ENCODE results near the gene PIK3CA.

The PIK3CA gene

DNA sequence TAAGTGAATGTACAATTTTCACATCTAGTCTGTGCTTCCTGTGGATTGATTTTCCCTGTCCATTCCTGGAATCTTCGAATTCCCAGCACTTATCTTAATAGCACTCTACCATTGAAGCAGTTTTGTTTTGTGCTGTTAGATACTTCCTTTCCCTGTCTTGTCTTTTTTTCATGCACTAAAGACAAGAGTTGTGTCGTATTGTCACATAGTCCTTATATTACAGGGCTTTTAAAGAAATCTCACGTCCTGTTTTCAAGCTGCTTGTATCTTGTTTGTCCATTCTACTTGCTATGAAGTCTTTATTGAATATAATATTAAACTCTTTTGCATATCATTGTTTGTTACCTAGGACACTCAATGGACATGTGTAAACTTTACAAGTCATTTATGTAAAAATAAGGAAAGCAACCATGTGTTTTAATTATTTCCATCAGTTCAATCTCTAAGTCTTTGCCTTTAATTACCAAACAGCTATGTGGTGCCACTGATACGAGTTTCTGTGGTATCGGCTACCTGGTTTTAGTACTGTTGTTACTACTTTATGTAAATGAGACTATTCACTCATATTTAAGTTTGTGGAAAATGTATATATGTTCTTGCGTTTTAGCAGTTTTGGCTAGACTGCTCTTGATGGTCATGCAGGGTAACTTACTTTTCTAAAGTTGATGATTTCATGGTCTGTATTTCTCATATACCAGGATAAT, 10.3 kb downstream of the PIK3CA start:
- DNase-seq = no peak

DNA sequence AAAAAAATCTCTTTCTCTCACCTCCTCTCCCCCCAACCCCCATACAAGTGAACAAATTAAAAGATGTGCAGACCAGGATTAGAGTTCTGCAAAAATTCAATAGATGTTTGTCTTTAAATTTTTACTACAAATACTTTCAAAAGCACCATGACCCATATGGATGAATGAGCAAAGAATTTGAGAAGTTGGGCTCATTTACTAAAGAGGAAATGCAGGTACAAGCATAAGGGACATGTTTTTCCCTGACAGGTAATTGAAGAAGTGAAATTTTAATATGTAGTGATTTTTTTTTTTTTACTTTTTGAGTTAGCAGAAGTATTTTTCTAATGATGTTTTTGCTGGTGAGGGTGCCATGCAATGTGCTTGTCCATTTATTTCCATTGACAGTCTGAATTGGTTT, 15.3 kb downstream of the PIK3CA start:
- DNase-seq = no peak

DNA sequence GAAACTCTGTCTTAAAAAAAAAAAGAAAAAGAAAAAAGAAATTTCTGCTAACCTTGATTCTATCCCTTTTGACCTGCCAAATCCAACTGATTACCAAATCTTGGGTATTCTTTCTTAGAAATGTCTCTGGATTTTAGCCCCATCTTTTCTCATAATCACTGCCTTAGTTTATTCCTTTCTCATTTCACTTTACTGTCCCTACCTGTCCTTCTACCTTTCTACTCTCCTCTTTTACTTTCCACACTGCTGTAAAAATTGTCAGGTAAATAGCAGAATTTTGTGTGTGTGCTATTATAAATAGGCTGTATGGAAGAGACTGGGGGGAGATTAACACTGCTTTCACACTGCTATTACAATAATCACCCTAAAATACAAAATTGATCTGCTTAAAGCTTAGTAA, 16.7 kb downstream of the PIK3CA start:
- no peak for DNase-seq

DNA sequence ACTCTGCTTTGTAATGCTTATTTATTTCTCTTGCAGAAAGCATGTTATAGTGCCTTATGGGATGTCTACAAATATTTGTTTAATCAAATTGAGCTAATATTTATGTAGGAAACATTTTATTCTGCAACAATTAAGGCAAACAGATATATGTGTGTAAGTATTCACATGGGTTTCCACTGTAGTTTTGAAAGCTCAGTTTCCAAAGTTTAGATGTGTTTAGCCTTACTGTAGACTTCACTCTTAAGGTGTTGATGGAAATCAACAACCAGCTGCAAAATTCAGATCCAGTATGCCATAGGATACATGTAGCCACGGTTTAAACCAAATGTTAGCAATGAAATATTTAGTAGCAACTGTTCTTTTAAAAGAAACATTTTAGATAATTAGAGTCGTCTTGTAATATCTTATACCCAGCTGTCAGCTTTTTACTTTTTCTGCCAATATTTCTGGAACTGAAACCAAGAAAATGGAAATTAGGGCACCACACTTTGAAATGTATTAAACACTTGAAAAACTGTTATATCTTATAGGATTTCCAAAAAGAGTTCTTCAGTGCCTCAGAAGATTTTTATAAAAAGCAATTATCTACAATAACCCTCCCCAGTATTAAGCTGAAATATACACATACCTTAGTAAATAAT, 18.5 kb downstream of the PIK3CA start:
- no peak for DNase-seq

DNA sequence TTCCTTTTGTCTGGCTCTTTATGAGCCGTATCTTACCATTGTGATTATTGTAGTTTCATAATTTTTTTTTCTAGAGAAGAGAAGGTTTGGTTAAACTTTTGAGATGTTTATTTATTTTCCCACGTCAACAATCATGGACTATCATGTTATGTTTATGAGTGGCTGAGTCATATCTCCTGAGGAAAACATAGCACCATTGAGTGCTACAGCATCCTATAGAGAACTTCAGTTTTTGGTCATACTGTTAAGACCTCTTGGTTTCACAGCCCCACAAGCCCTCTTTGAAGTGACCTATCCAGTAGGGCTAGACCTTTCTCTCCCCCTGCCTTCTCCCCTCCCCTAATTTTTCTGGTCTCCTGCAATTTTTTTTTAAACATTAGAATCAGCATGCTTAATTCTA, 20.8 kb downstream of the PIK3CA start:
- DNase-seq = no peak

DNA sequence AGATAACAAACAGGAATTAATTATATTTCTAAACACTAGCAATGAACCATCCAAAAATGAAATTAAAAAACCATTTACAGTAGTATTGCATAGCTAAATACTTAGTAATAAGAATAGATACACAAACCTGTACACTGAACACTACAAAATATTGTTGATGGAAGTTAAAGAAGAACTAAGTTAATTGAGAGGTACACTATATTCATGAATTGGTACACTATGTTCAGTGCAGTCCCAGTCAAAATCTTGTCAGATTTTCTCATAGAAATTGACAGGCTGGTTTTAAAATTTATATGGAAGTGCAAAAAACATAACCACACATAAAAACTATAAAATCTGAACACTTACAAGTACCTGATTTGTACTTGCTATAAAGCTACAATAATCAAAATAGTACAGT, 24.4 kb downstream of the PIK3CA start:
- no peak for DNase-seq

DNA sequence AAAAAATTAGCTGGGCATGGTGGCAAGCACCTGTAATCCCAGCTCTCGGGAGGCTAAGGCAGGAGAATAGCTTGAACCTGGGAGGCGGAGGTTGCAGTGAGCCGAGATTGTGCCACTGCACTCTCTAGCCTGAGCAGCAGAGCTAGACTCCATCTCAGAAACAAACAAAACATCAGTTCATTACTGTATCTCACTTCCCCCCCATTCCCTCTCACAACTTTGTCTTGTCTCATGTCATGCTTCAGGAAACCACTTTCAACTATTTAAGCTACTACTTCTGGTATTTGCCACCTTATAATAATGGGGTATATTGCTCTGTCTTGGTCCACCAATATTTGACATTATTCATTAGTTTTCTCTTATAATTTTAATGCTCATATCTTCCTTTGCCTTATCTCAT, 26.2 kb downstream of the PIK3CA start:
- DNase-seq = no peak

DNA sequence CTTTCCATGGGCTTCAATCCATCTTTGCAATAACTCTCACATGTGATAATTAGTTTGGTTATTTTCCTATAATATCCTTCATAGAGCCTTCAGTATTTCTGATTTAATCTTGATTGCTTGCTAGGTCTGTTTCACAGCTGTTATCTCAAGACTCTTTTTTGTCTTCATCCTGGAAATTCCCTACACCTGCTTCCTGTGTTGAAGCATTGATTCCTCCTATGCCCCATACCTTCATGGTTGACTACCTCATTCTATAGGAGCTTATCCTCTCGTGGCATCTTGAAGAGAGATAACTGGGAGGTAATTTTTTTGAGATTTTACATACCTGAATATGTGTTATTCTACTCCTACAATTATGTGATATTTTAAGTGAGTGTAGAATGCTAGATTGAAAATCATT, 26.7 kb downstream of the PIK3CA start:
- DNase-seq = no peak

DNA sequence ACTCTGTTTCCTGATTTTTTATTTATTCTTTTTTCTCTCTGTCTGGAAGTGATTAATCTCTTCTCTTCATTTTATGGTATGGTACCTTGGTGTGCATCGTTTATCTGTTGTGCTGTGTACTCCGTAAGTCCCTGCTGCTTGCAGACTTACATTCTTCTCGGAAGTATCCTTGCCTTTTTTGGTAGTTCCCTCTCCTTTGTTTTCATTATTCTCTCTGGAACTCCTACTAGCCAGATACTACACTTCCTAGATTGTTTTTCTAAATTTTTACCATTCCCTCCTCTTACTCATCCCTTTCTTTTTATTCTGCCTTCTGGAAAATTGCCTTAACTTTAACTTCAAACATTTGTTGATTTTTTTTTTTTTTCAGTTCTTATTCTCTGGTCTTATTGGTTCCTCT, 27.2 kb downstream of the PIK3CA start:
- no peak for DNase-seq

DNA sequence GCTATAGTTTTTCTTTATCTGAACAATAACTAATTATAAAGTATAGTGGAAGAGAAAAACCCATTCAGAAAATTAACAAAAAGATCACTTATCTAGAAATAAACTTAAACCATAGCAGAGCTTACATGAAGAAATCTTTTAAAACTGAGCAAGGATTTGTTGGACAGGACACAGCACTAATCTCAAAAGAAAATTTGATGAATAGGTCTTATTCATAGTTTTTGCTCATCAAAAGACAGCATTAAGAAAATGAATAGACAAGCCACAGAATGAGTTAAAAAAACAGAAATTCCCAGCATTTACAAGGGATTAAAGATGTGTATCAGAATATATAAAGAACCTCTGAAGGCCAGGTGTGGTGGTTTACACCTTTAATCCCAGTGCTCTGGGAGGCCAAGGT, 29.5 kb downstream of the PIK3CA start:
- DNase-seq = no peak

DNA sequence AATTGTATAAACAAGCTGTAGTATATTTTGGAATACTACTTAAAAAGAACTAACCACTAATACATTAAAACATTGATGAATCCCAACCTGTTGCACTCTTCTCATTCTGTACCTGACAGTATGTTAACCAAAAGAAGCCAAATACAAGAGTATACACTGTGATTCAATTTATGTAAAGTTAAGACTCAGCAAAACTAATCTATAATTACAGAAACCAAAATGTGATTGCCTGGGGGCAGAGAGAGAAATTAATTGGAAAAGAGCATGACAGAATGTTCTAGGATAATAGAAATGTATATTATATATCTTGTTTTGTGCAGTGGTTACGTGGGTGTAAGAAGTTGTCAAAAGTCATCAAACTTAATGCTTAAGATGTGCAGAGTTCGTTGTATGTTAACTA, 31.1 kb downstream of the PIK3CA start:
- DNase-seq = no peak

DNA sequence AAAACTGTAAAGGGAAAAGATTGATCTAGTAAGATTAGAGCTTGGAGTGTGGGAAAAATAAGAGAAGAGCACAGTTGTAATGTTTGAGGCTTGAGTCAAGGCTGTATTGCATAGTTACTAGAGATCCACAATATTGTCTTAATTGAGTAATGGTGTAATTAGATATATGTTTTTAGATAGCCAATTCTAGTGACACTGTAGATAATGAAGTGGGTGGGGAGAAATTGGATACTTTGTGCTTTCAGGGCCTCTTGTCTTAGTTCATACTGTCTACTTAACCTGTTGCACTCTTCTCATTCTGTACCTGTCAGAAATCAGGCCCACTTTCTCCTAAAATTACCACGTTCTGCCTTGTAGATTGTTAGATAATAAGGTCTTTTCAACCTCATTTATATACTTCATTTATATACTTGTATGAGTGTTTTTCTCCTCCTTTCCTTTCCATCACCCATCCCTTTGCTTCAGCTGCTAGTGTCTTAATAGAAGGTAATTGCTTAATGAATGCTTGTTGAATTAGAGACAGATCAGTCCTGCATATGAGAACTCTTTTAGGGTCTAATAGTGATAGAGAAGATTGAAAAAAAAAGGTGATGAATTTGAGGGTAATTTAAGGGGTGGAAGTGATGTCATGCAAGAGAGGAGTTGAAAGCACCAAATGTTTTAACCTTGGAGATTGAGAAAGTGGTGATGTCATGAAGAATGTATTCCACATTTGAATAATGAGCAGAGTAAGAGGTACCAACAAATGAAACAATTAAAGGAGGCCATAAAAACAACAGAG, 32.0 kb downstream of the PIK3CA start:
- DNase-seq = no peak

DNA sequence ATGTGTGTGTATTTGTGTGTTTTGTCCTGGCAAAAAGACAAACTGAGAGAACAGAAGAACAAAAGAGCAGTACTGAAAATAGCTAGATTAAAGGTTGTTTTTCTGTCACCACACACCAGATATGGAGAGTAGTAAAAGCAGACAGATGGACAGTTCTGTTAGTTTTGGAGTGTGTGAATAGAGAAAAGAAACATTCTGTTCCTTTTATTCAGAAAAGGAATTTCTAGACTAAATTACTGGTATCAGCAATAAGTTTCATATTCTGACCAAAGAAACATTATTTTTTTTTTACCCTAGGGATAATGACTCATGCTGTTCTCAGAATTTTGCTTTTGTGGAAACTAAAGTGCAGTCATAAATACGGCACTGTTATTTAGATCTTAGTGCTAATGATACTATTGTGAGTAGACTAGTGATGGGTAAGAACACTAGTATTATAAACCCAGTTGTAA, 32.9 kb downstream of the PIK3CA start:
- no peak for DNase-seq

DNA sequence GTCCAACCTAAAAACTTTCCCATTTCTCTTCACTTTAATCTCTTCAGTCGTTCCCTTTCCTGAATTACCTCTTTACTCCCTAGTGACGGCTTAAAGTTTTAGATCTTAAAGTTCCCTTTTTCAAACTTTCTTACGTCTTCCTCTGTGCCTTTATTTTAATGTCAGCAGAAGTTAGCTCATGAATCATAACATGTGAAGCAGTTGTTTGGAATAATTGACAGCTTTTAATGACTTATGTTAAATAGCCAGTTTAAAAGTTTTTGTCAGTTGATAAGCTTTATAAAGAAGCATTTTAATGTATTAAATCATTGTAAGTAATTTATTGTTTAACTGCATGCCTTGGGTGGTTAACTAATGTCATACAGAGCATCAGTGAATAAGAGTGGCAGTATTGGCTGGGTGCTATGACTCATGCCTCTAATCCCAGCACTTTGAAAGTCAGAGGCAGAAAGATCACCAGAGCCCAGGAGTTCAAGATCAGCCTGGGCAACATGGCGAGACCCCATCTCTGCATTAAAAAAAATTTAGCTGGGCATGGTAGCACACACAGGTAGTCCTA, 33.9 kb downstream of the PIK3CA start:
- no peak for DNase-seq

DNA sequence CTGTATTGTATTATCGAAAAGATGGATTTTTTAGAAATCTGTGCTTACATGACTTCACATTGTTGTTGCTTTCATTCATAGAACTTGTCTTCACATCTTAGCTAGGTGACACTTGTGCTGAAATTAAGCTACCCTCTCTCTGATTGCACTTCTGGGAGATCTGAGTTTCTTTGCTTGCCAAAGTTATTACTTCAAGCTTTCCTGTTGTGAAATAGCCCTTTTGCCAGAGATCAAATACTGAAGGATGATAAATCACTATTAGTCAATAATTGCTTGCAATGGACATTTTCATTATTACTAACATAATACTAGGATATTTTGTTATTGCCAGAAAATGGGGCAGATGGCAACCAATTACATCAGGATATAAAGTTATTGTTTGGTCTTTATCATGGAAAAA, 34.7 kb downstream of the PIK3CA start:
- DNase-seq = no peak

DNA sequence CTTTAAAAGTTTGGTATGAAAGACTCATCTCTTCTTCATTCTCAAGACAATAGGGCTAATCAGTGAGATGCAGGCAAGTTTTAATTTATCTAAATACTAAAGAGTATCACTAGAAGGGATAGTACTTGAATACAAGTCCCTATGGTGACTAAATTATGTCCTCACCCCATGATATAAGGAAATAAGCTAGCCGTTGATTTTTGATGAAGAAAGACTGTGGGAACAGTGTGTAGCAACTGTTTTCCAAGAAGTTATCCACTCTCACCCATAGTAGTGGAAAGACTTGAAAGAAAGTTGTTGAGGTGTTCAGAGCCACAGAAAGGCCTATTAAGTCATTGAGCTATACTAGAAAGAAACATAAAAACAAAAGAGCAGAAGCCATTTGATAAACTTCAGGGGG, 36.7 kb downstream of the PIK3CA start:
- no peak for DNase-seq

DNA sequence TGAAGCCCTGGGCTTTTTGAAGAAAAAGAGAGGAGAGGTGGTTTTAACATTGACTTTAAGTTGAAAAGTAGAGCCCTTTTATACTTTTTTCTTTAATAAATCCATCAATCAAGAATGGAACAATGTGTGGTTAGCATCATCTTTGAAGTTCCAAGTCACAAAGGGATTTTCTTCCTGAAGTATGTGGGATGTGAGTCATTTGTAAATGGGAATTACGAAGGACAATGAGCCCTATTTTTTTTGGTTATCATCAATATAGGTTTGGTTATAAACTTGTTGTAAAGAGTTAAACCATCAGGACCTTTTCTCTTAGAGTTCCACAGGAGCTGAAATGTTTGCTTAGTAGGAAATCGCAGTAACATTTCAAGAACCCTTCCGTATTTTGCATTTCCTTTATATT, 38.3 kb downstream of the PIK3CA start:
- no peak for DNase-seq

DNA sequence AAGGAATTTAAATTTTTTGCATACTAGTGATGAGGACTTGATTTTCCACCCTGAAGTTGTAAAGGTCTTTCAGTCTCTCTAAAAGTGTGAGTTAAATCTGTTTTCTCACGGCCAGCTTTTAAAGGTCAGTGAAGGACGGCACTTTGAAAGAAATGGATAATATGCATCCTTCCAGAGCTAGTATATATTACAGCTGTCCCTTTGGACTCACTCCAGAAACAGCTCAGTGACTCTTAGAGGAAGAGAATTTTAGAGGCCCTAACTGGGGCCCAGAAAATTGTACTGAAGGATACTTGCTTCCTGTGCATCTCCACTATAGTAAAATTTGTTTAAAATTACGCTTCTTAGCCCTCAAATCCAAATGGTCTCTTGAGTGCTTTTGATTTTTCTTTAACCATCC, 41.6 kb downstream of the PIK3CA start:
- no peak for DNase-seq

DNA sequence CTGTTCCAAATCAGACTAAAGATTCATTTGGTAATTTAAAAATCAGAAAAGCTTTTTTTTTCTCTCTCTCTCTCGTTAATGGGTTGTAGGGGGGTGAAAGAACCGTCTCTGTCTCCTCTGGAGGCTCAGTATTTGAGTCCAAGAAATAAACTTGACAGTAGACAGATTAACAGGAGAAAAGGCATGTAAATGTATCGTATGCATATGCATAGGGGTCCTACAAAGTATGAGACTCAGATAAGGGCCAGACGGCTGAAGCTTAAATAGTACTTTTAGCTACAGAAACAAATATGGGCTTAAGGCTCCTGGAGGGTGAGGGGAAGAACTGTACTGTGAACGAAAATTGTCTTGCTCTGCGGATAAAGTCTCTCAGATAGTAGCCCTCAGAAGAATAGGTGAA, 42.4 kb downstream of the PIK3CA start:
- DNase-seq = no peak

DNA sequence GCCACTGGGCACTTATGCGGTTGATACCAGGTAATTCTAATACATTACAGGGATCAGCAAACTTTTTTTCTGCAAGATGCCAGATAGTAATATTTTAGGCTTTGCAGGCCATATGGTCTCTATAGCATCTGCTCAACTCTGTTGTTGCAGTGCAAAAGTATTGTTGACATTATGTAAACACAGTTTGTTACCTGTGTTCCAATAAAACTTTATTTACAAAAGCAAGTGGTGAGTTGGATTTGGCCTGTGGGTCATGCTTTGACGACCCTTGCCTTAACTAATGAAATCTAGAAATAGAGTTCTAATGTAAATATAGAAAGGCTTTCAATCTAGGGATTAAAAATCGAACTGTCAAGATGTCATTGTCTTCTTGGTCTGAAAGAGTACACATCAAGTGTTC, 44.4 kb downstream of the PIK3CA start:
- DNase-seq = no peak

DNA sequence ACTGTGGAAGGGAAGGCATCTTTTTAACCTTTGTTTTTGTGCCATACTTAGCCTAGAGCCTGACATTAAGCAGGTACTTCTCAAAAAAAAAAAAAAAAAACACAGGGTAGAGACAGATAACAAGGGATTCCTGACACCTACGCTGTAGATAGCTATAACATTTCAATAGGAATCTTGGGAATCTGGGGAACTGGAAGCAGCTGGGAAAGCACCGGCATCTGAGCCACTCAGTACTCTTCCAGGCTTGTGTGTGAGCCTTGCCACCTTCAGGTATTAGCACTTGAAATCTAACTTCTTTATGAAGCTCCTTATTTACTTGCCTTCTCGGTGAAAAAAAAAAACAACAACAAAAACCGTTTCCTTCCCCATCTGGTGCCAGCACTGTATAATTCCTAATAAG, 46.8 kb downstream of the PIK3CA start:
- DNase-seq = no peak

DNA sequence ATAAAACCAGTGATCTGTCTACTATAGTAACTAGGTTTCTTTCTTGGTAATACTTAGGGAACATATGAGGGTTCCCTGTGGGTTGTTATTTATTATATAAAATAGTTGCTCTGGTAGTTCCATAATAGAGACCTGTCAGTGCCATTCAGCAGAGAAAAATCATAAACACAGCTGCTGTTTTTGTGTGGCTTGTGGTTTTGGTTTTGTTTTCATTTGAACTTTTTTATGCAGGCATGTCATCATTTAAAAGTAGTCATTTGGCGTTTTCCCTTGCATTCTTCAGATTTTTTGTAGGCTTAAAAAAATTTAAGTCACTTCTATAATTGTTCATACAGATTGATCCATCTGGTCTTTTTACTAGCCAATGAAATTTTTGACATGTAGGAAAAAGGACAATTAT, 47.9 kb downstream of the PIK3CA start:
- no peak for DNase-seq

DNA sequence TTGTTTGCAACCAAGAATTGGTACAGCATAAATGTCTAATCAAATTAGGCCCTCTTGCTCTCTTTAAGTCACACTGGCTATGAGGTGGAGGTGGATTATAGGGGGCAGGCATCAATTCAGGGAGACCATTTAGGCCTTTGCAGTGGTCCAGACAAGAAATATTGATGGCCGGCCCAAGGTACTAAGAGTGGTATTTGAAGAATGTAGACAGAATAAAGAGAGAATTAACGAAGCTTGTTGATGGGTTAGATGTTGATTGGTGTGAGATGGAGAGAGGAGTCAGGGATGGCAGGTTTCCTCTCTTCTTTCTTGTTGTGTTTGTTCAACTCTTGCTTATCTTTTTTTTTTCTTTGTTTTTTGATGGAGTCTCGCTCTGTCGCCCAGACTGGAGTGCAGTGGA, 48.5 kb downstream of the PIK3CA start:
- no peak for DNase-seq

DNA sequence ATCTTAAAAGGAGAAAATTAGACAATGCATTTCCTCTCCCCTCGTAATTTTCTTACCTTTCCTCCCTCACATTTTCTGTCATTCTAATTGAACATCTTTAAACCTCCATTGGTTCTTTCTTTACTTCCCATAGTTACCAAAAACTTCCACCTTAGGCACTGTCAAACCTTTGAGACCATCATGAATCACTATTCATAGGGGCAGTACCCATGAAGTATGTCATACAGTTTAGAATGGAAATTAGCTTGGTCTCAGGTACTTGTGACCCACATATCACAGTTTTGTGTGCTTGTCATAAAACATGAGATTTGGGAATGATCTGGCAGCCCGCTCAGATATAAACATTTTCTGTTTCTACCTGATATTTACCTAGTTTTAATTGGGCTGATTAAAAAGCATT, 52.6 kb downstream of the PIK3CA start:
- no peak for DNase-seq
